ENCODE measurements around the gene TRMU.

The TRMU gene

GRCh38 chr22:46354176-46354992 lies 18.9 kb downstream of the TRMU start:
- no peak for DNase-seq (ENCODE audit: low read depth, low spot score)
- Histone ChIP-seq H3K9ac (ENCODE audit: insufficient read length, low read depth) (no peak overlapping the region), H3K4me3 (ENCODE audit: insufficient read length, low read depth) (no peak overlapping the region), H3K27me3 (ENCODE audit: insufficient read depth, insufficient read length) (no peaks in the 10 kb centered on the region), H3K9me3 (ENCODE audit: insufficient read depth, low read length) (no peaks in the 10 kb centered on the region), H3K4me1 (ENCODE audit: insufficient read depth, insufficient read length) (no peaks in the 10 kb centered on the region), H3K36me3 (ENCODE audit: insufficient read depth, insufficient read length, low read length) (peaks cover 98% of the 10 kb centered on the region)
- TF ChIP-seq SUZ12 (IDR thresholded peaks at IDR 0.05; ENCODE audit: extremely low read depth, insufficient read depth, insufficient read length) (no peak), YY1 (IDR thresholded peaks at IDR 0.05; ENCODE audit: insufficient read depth, insufficient read length) (no peak), ZNF274 (IDR thresholded peaks at IDR 0.05; ENCODE audit: low read depth, low read length) (no peak)

- TF ChIP-seq YY1 (IDR thresholded peaks at IDR 0.05; ENCODE audit: insufficient read depth, insufficient read length) = no peak
- TF ChIP-seq SUZ12 (IDR thresholded peaks at IDR 0.05; ENCODE audit: extremely low read depth, insufficient read depth, insufficient read length) = no peak
- TF ChIP-seq ZNF274 (IDR thresholded peaks at IDR 0.05; ENCODE audit: low read depth, low read length) = no peak
- no peak overlapping the region for H3K4me3 ChIP-seq (ENCODE audit: insufficient read length, low read depth)
Measured at GRCh38 chr22:46354993-46355305, 19.4 kb downstream of the TRMU start.

DNA sequence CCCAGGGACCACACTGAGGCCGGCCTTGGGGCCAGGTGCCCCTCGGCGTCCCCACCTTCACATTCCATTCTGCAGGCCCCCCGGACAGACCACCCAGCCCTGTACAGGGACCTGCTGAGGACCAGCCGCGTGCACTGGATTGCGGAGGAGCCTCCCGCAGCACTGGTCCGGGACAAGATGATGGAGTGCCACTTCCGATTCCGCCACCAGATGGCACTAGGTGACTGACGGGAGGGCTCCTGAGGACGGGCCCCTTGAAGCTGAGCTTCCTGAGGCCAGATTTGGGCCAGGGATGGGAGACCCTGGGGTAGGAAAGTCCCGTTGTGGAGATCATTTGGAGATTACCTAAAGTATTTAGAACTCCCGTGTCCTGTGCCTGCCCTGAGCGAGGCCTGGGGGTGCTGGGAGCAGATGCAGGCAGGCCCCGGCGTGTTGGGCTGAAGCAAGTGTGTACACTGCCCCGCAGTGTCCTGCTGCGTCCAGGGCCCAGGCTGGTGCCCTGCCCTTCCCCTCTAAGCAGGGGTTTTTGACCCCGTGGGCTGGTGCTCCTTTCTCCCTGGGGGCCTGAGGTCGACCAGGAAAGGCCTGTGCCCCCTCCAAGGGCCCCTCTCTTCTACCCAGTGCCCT lies 20.0 kb downstream of the TRMU start:
- no peaks in the 10 kb centered on the region for H3K27me3 ChIP-seq (ENCODE audit: insufficient read depth, insufficient read length)
- peaks cover 98% of the 10 kb centered on the region for H3K36me3 ChIP-seq (ENCODE audit: insufficient read depth, insufficient read length, low read length)
- no peaks in the 10 kb centered on the region for H3K4me1 ChIP-seq (ENCODE audit: insufficient read depth, insufficient read length)
- H3K4me3 ChIP-seq (ENCODE audit: insufficient read length, low read depth) = no peak overlapping the region
- peak; percentile 54 for DNase-seq (ENCODE audit: low read depth, low spot score)
- TF ChIP-seq SUZ12 (IDR thresholded peaks at IDR 0.05; ENCODE audit: extremely low read depth, insufficient read depth, insufficient read length) (no peak), ZNF274 (IDR thresholded peaks at IDR 0.05; ENCODE audit: low read depth, low read length) (no peak), YY1 (IDR thresholded peaks at IDR 0.05; ENCODE audit: insufficient read depth, insufficient read length) (no peak)
- no peaks in the 10 kb centered on the region for H3K9me3 ChIP-seq (ENCODE audit: insufficient read depth, low read length)
- no peak overlapping the region for H3K9ac ChIP-seq (ENCODE audit: insufficient read length, low read depth)

More at GRCh38 chr22:46354993-46355305, 19.4 kb downstream of the TRMU start:
- DNase-seq (ENCODE audit: low read depth, low spot score) = no peak
- Histone ChIP-seq H3K9me3 (ENCODE audit: insufficient read depth, low read length) (no peaks in the 10 kb centered on the region), H3K4me1 (ENCODE audit: insufficient read depth, insufficient read length) (no peaks in the 10 kb centered on the region), H3K27me3 (ENCODE audit: insufficient read depth, insufficient read length) (no peaks in the 10 kb centered on the region), H3K36me3 (ENCODE audit: insufficient read depth, insufficient read length, low read length) (peaks cover 97% of the 10 kb centered on the region), H3K9ac (ENCODE audit: insufficient read length, low read depth) (no peak overlapping the region)

GRCh38 chr22:46355996-46356471 lies 20.5 kb downstream of the TRMU start:
- Histone ChIP-seq H3K4me3 (ENCODE audit: insufficient read length, low read depth) (no peak overlapping the region), H3K27me3 (ENCODE audit: insufficient read depth, insufficient read length) (no peaks in the 10 kb centered on the region), H3K4me1 (ENCODE audit: insufficient read depth, insufficient read length) (no peaks in the 10 kb centered on the region), H3K36me3 (ENCODE audit: insufficient read depth, insufficient read length, low read length) (peaks cover 92% of the 10 kb centered on the region), H3K9ac (ENCODE audit: insufficient read length, low read depth) (no peak overlapping the region), H3K9me3 (ENCODE audit: insufficient read depth, low read length) (no peaks in the 10 kb centered on the region)
- TF ChIP-seq SUZ12 (IDR thresholded peaks at IDR 0.05; ENCODE audit: extremely low read depth, insufficient read depth, insufficient read length) = no peak
- no peak for TF ChIP-seq ZNF274 (IDR thresholded peaks at IDR 0.05; ENCODE audit: low read depth, low read length)
- no peak for TF ChIP-seq YY1 (IDR thresholded peaks at IDR 0.05; ENCODE audit: insufficient read depth, insufficient read length)
- no peak for DNase-seq (ENCODE audit: low read depth, low spot score)

DNA sequence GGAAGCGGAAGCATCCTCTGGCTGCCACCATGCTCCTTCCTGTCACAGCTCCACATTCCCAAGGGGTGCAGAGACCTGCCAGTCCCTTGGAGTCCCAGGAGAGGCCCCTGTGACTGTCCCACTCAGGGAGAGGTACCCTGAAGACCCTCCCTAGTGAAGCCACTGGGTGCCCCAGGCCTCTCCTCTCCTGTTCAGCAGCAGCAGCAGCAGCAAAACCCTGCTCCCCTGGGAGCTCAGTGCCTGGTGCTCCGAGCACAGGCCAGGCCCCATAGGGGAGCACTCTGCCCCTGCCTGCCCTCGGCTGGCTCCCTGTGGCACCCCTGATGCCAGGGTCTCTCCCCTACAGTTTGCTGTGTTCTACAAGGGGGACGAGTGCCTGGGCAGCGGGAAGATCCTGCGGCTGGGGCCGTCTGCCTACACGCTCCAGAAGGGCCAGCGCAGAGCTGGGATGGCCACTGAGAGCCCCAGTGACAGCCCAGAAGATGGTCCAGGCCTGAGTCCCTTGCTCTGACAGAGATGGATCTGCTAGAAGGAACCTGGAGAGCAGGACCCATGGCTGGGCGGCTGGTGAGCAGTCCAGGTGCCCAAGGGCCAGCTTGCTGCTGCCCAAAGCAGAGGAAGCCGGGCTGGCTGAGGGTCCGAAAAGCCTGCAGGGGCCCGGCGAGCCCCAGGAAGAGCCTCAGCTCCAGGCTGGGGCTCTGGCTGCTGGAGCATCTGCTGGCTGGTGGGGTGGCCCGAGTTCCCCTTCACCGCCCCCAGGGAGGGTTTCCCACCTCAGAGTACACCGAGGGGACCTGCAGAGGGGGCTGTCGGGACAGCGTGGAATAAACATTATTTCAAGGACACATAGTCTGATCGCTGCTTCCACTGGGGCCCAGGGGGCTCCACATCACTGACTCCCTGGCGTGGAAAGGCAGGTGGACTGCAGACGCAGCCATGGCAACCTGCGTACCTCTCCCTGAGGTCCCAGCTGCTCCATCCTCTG lies 21.3 kb downstream of the TRMU start:
- Histone ChIP-seq H3K27me3 (ENCODE audit: insufficient read depth, insufficient read length) (no peaks in the 10 kb centered on the region), H3K36me3 (ENCODE audit: insufficient read depth, insufficient read length, low read length) (peaks cover 85% of the 10 kb centered on the region), H3K9ac (ENCODE audit: insufficient read length, low read depth) (no peak overlapping the region), H3K9me3 (ENCODE audit: insufficient read depth, low read length) (no peaks in the 10 kb centered on the region), H3K4me3 (ENCODE audit: insufficient read length, low read depth) (no peak overlapping the region), H3K4me1 (ENCODE audit: insufficient read depth, insufficient read length) (no peaks in the 10 kb centered on the region)
- DNase-seq (ENCODE audit: low read depth, low spot score) = no peak
- no peak for TF ChIP-seq YY1 (IDR thresholded peaks at IDR 0.05; ENCODE audit: insufficient read depth, insufficient read length)

DNA sequence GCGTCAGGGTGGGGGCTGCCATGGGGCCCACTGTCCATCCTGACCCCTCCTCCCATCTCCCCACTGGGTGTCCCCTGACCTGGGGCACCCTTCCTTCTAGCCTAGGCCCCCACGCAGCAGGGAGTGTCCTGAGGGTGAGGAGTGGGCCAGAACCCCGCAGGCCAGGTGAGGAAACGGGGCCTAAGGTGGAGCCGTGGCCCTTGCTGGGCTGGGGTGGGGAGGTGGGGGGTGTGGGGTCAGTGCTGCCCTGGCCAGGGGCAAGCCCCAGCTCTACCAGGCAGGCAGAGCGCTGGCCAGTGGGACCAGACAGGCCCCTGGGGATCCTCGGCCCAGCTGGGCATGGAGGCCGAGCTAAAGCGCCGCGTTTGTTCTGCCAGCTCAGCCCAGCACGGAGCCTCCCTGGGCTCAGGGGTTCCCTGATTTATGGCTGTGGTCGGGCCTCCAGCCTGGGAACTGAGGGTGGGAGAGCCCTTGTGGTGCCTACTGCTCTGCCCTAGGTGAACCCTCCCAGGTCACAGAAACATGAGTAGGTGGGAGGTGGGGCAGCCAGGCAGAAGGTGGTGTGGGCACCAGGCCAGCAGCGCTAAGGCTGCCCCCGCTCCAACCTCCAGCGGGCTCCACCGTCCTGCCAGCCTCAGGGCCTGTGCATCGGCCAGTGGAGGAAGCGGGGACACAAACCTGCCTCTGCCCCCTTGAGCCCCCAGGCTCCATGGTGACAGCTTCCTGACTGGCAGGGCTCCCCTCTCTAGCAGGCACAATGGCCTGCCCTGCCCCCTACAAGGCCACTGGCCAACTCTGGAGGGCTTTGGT lies 22.4 kb downstream of the TRMU start:
- no peaks in the 10 kb centered on the region for H3K4me1 ChIP-seq (ENCODE audit: insufficient read depth, insufficient read length)
- TF ChIP-seq ZNF274 (IDR thresholded peaks at IDR 0.05; ENCODE audit: low read depth, low read length) (no peak), YY1 (IDR thresholded peaks at IDR 0.05; ENCODE audit: insufficient read depth, insufficient read length) (no peak), SUZ12 (IDR thresholded peaks at IDR 0.05; ENCODE audit: extremely low read depth, insufficient read depth, insufficient read length) (no peak)
- DNase-seq (ENCODE audit: low read depth, low spot score) = no peak
- H3K36me3 ChIP-seq (ENCODE audit: insufficient read depth, insufficient read length, low read length) = peaks cover 79% of the 10 kb centered on the region
- H3K9me3 ChIP-seq (ENCODE audit: insufficient read depth, low read length) = no peaks in the 10 kb centered on the region
- H3K4me3 ChIP-seq (ENCODE audit: insufficient read length, low read depth) = no peak overlapping the region
- H3K9ac ChIP-seq (ENCODE audit: insufficient read length, low read depth) = no peak overlapping the region
- no peaks in the 10 kb centered on the region for H3K27me3 ChIP-seq (ENCODE audit: insufficient read depth, insufficient read length)
